ENCODE results near the gene NPIPB6. TPM values are rescaled to one million over a fixed set of nuclear protein-coding genes. Genes with fewer than 3 reads are reported as not detected.

NPIPB6 gene
- total RNA-seq, 2 donors from 2014 or later = 2.2 to 8.2 TPM

GRCh38 chr16:28300327-28300726, 63.0 kb downstream of the NPIPB6 start:
- Histone ChIP-seq H3K27ac (no peak overlapping the region), H3K27me3 (replicated peaks; ENCODE audit: insufficient read depth) (no peaks in the 10 kb centered on the region), H3K4me3 (no peak overlapping the region), H3K4me1 (ENCODE audit: control insufficient read depth in 1 of 2, low read depth in 2 of 2) (no peaks in the 10 kb centered on the region), H3K36me3 (no peaks in the 10 kb centered on the region), H3K9me3 (no peaks in the 10 kb centered on the region)
- no peak for ATAC-seq (ENCODE audit: insufficient number of reproducible peaks, low FRiP score, low read depth)
- no peak for TF ChIP-seq CTCF (IDR thresholded peaks at IDR 0.05)
- no peak for DNase-seq (ENCODE audit: low spot score)

GRCh38 chr16:28298511-28298878, 64.8 kb downstream of the NPIPB6 start:
- Histone ChIP-seq H3K4me1 (ENCODE audit: control insufficient read depth in 1 of 2, low read depth in 2 of 2) (peaks cover 0 to under 1% of the 10 kb centered on the region in 2 donors), H3K36me3 (no peaks in the 10 kb centered on the region), H3K9me3 (no peaks in the 10 kb centered on the region), H3K27me3 (replicated peaks; ENCODE audit: insufficient read depth) (no peaks in the 10 kb centered on the region), H3K4me3 (no peak overlapping the region), H3K27ac (no peak overlapping the region)
- TF ChIP-seq CTCF (IDR thresholded peaks at IDR 0.05) = no peak
- ATAC-seq (ENCODE audit: insufficient number of reproducible peaks, low FRiP score, low read depth) = no peak
- no peak for DNase-seq (ENCODE audit: low spot score)

GRCh38 chr16:28297784-28298510, 65.4 kb downstream of the NPIPB6 start:
- Histone ChIP-seq H3K4me1 (ENCODE audit: control insufficient read depth in 1 of 2, low read depth in 2 of 2) (peaks cover 3 to 6% of the 10 kb centered on the region in 2 donors), H3K4me3 (no peak overlapping the region), H3K9me3 (no peaks in the 10 kb centered on the region), H3K27ac (no peak overlapping the region), H3K36me3 (no peaks in the 10 kb centered on the region), H3K27me3 (replicated peaks; ENCODE audit: insufficient read depth) (no peaks in the 10 kb centered on the region)
- TF ChIP-seq CTCF (IDR thresholded peaks at IDR 0.05) = no peak
- DNase-seq (ENCODE audit: low spot score) = no peak
- no peak for ATAC-seq (ENCODE audit: insufficient number of reproducible peaks, low FRiP score, low read depth)

GRCh38 chr16:28297308-28297707, 66.0 kb downstream of the NPIPB6 start:
- Histone ChIP-seq H3K9me3 (no peaks in the 10 kb centered on the region), H3K27ac (no peak overlapping the region), H3K4me3 (no peak overlapping the region), H3K4me1 (ENCODE audit: control insufficient read depth in 1 of 2, low read depth in 2 of 2) (peaks cover 6 to 10% of the 10 kb centered on the region in 2 donors), H3K36me3 (no peaks in the 10 kb centered on the region), H3K27me3 (replicated peaks; ENCODE audit: insufficient read depth) (no peaks in the 10 kb centered on the region)
- no peak for DNase-seq (ENCODE audit: low spot score)
- no peak for TF ChIP-seq CTCF (IDR thresholded peaks at IDR 0.05)
- no peak for ATAC-seq (ENCODE audit: insufficient number of reproducible peaks, low FRiP score, low read depth)

- no peak for TF ChIP-seq CTCF (IDR thresholded peaks at IDR 0.05)
- DNase-seq (ENCODE audit: low spot score) = no peak
- Histone ChIP-seq H3K27me3 (replicated peaks; ENCODE audit: insufficient read depth) (no peaks in the 10 kb centered on the region), H3K4me3 (no peak overlapping the region), H3K9me3 (no peaks in the 10 kb centered on the region), H3K27ac (no peak overlapping the region), H3K4me1 (ENCODE audit: control insufficient read depth in 1 of 2, low read depth in 2 of 2) (peaks cover 6 to 10% of the 10 kb centered on the region in 2 donors), H3K36me3 (no peaks in the 10 kb centered on the region)
- no peak for ATAC-seq (ENCODE audit: insufficient number of reproducible peaks, low FRiP score, low read depth)
These were observed 68.0 kb downstream of the NPIPB6 start for GRCh38 chr16:28295276-28295675.
